Gastroesophageal sphincter (tissue), 4 donors: ENCODE results near the gene TMEM147. TPM values are rescaled to one million over a fixed set of nuclear protein-coding genes. Genes with fewer than 3 reads are reported as not detected.

Experiments used
- ATAC-seq: fragments of 150-250 bp; one replicate; pipeline ENCODE4 v1.9.1; 2016; ENCODE audit warnings: mild to moderate bottlenecking, moderate library complexity
- H3K27ac ChIP-seq, 4 donors: fragments of 200-600 bp; sonication (generic) in 3 of 4; 1 replicate in 3 of 4; 2 replicates in 1 of 4; pipeline ENCODE4 v1.5.1; 2016 to 2019
- H3K27me3 ChIP-seq: fragments of 200-600 bp; sonication (generic); one replicate; pipeline ENCODE4 v1.5.1; 2019
- H3K36me3 ChIP-seq, 2 donors: fragments of 200-600 bp; sonication (generic); one replicate each; pipeline ENCODE4 v1.5.1; 2019; ENCODE audit warnings: control low read depth in 1 of 2
- H3K4me1 ChIP-seq, 3 donors: fragments of 200-600 bp; sonication (generic); 1 replicate in 2 of 3; 2 replicates in 1 of 3; pipeline ENCODE4 v1.5.1; 2016 to 2019; ENCODE audit warnings: control low read depth in 2 of 3
- H3K4me3 ChIP-seq, 2 donors: fragments of 200-600 bp; sonication (generic); one replicate each; pipeline ENCODE4 v1.5.1; 2019; ENCODE audit warnings: mild to moderate bottlenecking in 1 of 2, moderate library complexity in 1 of 2
- H3K9me3 ChIP-seq, 3 donors: fragments of 200-600 bp; sonication (generic); one replicate each; pipeline ENCODE4 v1.5.1; 2017 to 2019; ENCODE audit warnings: control low read depth in 2 of 3
- EP300 ChIP-seq: sonication (generic); formaldehyde crosslinking; IDR thresholded peaks from one replicate; pipeline ENCODE4 v1.6.1; 2017; ENCODE audit warnings: antibody characterized with exemption, mild to moderate bottlenecking
- POLR2A ChIP-seq, 2 donors: fragments of 450-650 bp; IDR thresholded peaks; one replicate each; pipeline ENCODE4 v1.6.1; 2017; ENCODE audit warnings: antibody characterized with exemption in 2 of 2, mild to moderate bottlenecking in 2 of 2, moderate library complexity in 1 of 2
- POLR2AphosphoS5 ChIP-seq: sonication (generic); formaldehyde crosslinking; IDR thresholded peaks from one replicate; pipeline ENCODE4 v1.6.1; 2017; ENCODE audit warnings: antibody characterized with exemption
- WGBS, 2 donors: methylation state at CpG; one replicate each; pipeline ENCODE4 v1.1.5; 2018; ENCODE audit warnings: low coverage in 1 of 2; 5-methylcytosine and 5-hydroxymethylcytosine counted together
- total RNA-seq, 4 donors: library from RNA; depleted of rRNA; stranded (reverse); fragments of >200 nt; gene quantifications; one replicate each; pipeline ENCODE4 v1.1.0, GENCODE V29; 2016
- TF ChIP-seq, protein P1 (sequence below), 4 experiments: fragments of 200-600 bp in 2 of 4; fragments of 450-650 bp in 2 of 4; sonication (generic) in 1 of 4; IDR thresholded peaks; one replicate each; pipeline ENCODE4 v1.5.1; 2017 to 2019; ENCODE audit warnings: antibody characterized with exemption in 4 of 4, mild to moderate bottlenecking in 2 of 4, moderate library complexity in 2 of 4

Gene TMEM147
- total RNA-seq, 4 donors from 2014 or later, result 60.0 to 82.6 (median 64.1) TPM

GRCh38 chr19:35569281-35569781 is 23.9 kb downstream of the TMEM147 start:
- no peak for ATAC-seq
- Histone ChIP-seq H3K27me3 (peaks cover 52% of the 10 kb centered on the region), H3K36me3 (no peaks in the 10 kb centered on the region), H3K4me3 (no peak overlapping the region), H3K4me1 (no peaks in the 10 kb centered on the region), H3K27ac (no peak overlapping the region), H3K9me3 (no peaks in the 10 kb centered on the region)
- TF ChIP-seq POLR2AphosphoS5 (no peak), POLR2A (IDR thresholded peaks at IDR 0.05) (no peak), EP300 (no peak)
- TF ChIP-seq, protein P1, sequence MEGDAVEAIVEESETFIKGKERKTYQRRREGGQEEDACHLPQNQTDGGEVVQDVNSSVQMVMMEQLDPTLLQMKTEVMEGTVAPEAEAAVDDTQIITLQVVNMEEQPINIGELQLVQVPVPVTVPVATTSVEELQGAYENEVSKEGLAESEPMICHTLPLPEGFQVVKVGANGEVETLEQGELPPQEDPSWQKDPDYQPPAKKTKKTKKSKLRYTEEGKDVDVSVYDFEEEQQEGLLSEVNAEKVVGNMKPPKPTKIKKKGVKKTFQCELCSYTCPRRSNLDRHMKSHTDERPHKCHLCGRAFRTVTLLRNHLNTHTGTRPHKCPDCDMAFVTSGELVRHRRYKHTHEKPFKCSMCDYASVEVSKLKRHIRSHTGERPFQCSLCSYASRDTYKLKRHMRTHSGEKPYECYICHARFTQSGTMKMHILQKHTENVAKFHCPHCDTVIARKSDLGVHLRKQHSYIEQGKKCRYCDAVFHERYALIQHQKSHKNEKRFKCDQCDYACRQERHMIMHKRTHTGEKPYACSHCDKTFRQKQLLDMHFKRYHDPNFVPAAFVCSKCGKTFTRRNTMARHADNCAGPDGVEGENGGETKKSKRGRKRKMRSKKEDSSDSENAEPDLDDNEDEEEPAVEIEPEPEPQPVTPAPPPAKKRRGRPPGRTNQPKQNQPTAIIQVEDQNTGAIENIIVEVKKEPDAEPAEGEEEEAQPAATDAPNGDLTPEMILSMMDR (IDR thresholded peaks at IDR 0.05), result no peak
- 35 to 57% methylated on average over 1 to 3 of the region's 5 CpGs for WGBS, 2 donors

DNA sequence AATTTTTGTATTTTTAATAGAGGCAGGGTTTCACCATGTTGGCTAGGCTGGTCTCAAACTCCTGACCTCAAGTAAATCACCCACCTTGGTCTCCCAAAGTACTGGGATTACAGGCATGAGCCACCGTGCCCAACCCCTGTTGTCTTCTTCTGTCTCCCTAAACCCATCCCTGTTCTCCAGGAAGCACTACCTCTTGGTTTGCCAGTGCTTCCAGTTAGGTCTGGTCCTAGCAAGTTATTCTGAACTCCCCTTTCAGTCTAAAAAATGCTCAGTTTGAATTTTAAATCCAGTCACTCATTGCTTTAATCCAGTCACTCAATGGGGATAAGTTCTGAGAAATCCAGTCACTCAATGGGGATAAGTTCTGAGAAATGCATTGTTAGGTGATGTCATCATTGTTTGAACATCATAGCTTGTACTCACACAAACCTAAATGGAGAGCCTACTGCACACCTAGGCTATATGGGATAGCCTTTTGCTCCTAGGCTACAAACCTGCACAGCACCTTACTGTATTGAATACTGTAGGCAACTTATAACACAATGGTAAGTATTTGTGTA is 26.1 kb downstream of the TMEM147 start:
- 83 to 100% methylated on average over 1 of the region's 1 CpG for WGBS, 2 donors

GRCh38 chr19:35577918-35578317 is 32.5 kb downstream of the TMEM147 start:
- Histone ChIP-seq H3K27ac (no peak overlapping the region), H3K9me3 (peaks cover 0 to 35% (median 0%) of the 10 kb centered on the region in 3 donors), H3K36me3 (no peaks in the 10 kb centered on the region), H3K27me3 (peaks cover 35% of the 10 kb centered on the region), H3K4me3 (no peak overlapping the region), H3K4me1 (no peaks in the 10 kb centered on the region)
- WGBS, 2 donors, result 60 to 80% methylated on average over 1 of the region's 1 CpG
- ATAC-seq, result no peak
- TF ChIP-seq, protein P1 (IDR thresholded peaks at IDR 0.05), result no peak
- no peak for TF ChIP-seq POLR2AphosphoS5
- no peak for TF ChIP-seq POLR2A (IDR thresholded peaks at IDR 0.05)
- no peak for TF ChIP-seq EP300

More for the DNA sequence above, 26.1 kb downstream of the TMEM147 start:
- no peak for ATAC-seq
- H3K4me3 ChIP-seq, result no peak overlapping the region
- H3K4me1 ChIP-seq, result no peaks in the 10 kb centered on the region
- H3K27ac ChIP-seq, result no peak overlapping the region
- H3K27me3 ChIP-seq, result peaks cover 45% of the 10 kb centered on the region
- no peaks in the 10 kb centered on the region for H3K36me3 ChIP-seq
- H3K9me3 ChIP-seq, result peaks cover 0 to 17% (median 0%) of the 10 kb centered on the region in 3 donors
- TF ChIP-seq EP300 (no peak), POLR2AphosphoS5 (no peak), POLR2A (IDR thresholded peaks at IDR 0.05) (no peak)
- TF ChIP-seq, protein P1 (IDR thresholded peaks at IDR 0.05), result no peak

GRCh38 chr19:35578707-35579106 is 33.3 kb downstream of the TMEM147 start:
- H3K9me3 ChIP-seq, result peaks cover 0 to 35% (median 0%) of the 10 kb centered on the region in 3 donors
- peaks cover 42% of the 10 kb centered on the region for H3K27me3 ChIP-seq
- H3K27ac ChIP-seq, result no peak overlapping the region
- WGBS, 2 donors, result 59 to 81% methylated on average over 6 of the region's 7 CpGs
- H3K36me3 ChIP-seq, result no peaks in the 10 kb centered on the region
- no peak overlapping the region for H3K4me3 ChIP-seq
- no peak for ATAC-seq
- TF ChIP-seq POLR2A (IDR thresholded peaks at IDR 0.05), result no peak
- no peak for TF ChIP-seq POLR2AphosphoS5
- TF ChIP-seq, protein P1 (IDR thresholded peaks at IDR 0.05), result no peak
- TF ChIP-seq EP300, result no peak
- no peaks in the 10 kb centered on the region for H3K4me1 ChIP-seq

GRCh38 chr19:35582760-35583159 is 37.3 kb downstream of the TMEM147 start:
- Histone ChIP-seq H3K4me3 (no peak overlapping the region), H3K4me1 (no peaks in the 10 kb centered on the region), H3K27ac (no peak overlapping the region), H3K9me3 (peaks cover 0 to 6% (median 0%) of the 10 kb centered on the region in 3 donors), H3K36me3 (no peaks in the 10 kb centered on the region), H3K27me3 (peaks cover 59% of the 10 kb centered on the region)
- no CpG with 5 or more reads among the region's 1 CpG for WGBS, 2 donors
- ATAC-seq, result no peak
- TF ChIP-seq POLR2AphosphoS5 (no peak), POLR2A (IDR thresholded peaks at IDR 0.05) (no peak), EP300 (no peak)
- TF ChIP-seq, protein P1 (IDR thresholded peaks at IDR 0.05), result no peak
